HuH-7 (cell line): Measurements from ENCODE around the gene NHLRC1.

Experiments used
- DNase-seq: peaks from one replicate; pipeline ENCODE4 v3.0.0; 2011; ENCODE audit warnings: low spot score

The NHLRC1 gene

DNA sequence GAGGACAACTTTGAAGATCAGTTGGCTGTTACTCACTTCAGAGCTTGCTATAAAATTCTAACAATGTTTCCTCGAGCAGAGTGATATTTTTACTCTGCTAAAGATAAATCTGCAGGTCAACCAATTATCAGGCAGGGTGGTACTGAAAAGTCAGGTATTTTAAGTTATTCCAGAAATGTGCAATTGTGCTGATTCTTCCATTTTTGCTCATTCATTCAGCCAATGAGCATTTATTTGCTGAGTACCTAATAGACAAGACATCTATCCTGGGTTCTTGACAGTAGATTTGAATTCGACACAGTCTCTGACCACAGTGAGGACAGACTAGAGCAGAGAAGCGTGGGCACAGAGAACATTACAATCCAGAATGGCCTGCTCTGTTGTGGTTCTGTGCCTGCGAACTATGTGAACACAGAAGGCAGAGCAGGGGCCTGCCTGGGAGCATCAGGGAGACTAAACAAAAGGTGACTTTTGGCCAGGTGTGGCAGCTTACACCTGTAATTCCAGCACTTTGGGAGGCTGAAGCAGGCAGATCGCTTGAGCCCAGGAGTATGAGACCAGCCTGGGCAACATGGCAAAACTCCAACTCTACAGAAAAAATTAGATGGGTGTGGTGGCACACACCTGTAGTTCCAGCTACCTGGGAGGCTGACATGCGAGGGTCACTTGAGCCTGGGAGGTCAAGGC lies 17.6 kb upstream of the NHLRC1 start:
- DNase-seq, result no peak

DNA sequence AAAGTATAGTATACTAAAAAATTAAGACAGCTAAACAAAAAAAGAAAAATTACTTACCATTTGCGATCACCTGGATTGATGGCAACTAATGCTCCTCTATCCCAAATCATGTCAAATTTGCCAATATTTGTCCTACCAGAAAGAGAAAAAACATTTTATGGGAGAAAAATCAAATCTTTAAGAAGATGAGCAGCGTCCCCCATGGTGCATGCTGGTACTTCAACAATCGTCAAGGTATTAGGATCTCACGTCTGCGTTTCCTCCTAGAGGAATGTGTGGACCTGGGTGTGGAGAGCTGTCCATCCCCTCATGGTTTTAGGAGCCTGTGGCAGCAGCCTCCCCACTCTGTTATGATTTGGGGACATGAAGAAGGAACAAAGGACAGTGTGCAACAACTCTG lies 16.4 kb upstream of the NHLRC1 start:
- DNase-seq, result no peak

- DNase-seq, result no peak
Measured at GRCh38 chr6:18136260-18136659, 13.8 kb upstream of the NHLRC1 start.

GRCh38 chr6:18135171-18135570 lies 12.7 kb upstream of the NHLRC1 start:
- no peak for DNase-seq

DNA sequence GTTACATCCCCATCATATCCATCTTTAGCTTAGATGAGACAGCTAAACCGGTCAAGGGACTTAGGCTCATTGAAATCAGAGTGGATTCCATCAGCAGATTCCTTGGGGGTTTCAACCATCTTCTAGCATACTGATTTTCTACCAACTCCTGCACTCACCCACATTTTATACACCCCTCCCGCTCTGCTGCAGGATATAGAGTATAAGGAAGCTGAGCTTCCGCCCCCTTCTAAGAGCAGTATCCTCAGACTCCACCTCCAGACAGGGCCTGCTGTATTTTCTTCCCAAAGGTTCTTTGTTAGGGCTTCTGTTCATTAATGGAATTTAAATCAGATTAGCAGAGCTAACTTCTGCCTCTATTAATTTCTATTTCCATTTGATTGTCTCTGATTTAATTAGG lies 9.9 kb upstream of the NHLRC1 start:
- DNase-seq, result no peak

DNA sequence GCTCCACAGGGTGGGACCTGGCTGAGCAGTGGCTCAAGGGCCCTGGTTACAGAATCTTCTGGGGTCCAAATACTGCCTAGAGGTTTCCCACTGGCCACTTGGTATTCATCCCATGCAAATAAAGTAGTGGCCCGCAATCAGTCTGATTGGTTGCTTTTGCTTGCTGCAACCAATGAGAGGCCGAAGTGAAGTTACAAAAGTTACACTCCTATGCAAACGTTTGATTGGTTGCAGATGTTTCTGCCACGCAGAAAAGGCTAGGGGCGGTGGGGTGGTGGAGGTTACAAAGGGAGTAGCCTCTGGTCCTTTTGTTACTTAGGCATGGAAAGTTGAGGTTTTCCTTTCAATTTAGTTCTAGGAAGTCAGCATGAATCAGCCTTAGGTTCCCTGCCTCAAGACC lies 3.6 kb upstream of the NHLRC1 start:
- DNase-seq, result no peak

GRCh38 chr6:18121580-18122127 lies 823 bp downstream of the NHLRC1 start:
- no peak for DNase-seq

GRCh38 chr6:18119236-18119635 lies 3.2 kb downstream of the NHLRC1 start:
- DNase-seq, result no peak

DNA sequence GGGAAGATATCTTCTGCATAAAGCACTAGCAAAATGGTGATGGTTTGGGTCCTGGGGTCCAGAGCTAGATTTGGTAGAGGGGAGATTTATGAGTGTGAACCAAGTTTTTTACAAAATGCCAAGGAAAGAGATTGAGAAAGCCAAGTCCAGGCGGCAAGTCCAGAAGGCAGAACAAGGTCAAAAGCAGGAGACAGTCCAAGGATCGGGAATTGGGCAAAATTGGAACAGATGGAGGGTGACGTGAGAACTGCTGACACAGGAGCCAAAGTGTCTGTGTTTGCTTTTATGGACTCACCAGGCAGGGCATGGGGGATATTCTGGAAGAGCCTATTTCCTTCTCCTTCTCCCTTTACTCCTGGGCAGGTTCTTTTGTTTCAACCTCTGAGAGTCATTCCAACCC lies 4.1 kb downstream of the NHLRC1 start:
- DNase-seq, result no peak

DNA sequence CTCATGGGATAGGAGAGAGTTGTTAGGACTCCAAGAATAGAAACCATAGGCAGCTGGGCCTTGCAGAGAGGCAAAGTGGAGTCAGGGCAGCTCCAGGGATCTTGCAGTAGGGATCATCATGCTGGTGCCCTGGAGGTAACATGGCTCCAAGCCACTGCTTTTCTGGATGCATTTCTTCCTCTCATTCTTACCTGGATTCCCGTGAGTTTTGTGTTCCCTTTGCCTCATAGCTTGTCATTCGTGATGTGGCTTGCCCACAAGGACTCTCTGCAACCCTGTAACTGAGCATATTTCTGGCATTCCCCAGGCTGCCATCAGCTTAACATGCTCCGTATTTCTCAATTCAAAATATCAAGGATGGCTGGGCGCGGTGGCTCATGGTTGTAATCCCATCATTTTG lies 5.3 kb downstream of the NHLRC1 start:
- no peak for DNase-seq

GRCh38 chr6:18115356-18115755 lies 7.1 kb downstream of the NHLRC1 start:
- DNase-seq, result no peak

DNA sequence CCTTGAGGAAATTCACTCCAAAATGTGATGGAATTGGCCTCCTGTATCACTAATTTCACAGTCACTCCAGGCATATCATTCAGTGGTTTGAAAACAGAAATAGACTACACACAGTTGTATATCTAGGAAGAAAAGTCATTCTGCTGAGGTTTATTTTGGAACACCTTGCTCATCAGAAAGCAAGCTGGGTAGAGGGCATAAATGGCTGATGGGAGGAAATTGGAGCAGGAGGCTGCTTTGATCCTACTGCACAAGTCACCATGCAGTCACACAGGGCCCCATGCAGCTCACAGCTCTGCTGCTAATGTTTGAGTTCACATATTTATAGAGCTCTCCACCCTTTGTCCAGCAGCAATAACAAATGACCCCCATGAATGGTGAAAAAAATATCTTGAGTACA lies 12.3 kb downstream of the NHLRC1 start:
- no peak for DNase-seq

- DNase-seq, result no peak
Measured at GRCh38 chr6:18107061-18107460, 15.4 kb downstream of the NHLRC1 start.

DNA sequence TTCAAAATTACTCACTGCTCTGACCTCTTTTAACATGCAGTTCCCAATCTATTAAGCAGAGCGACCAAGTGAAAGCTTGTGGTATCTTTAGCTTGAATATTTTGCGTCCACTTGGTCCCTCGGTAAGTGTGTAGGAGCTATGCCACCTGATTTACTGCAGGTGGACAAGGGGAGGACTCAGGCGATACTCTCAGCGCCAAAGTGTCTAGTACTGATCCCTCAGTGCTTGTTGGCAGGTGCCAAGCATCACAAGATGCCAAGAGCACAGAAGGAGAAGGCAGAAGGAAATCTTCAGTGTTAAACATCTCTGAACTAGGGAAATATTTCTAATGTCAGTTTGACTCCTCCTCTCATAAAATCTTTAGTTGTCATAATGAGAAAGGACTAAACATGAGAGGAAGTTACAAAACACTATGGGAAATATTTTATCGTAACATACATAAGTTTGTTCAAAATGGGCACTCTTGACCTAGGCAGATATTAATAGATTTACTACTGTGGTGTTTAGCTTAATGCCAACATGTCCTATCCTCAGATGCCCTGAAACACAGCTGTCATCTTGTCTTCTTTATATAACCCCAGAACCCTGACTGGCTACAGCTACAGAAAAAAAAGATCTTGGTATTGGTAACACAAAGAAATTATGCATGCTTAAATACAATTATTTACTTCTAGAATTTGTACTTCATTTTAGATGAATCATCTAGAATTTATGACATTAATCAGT lies 19.5 kb downstream of the NHLRC1 start:
- no peak for DNase-seq

DNA sequence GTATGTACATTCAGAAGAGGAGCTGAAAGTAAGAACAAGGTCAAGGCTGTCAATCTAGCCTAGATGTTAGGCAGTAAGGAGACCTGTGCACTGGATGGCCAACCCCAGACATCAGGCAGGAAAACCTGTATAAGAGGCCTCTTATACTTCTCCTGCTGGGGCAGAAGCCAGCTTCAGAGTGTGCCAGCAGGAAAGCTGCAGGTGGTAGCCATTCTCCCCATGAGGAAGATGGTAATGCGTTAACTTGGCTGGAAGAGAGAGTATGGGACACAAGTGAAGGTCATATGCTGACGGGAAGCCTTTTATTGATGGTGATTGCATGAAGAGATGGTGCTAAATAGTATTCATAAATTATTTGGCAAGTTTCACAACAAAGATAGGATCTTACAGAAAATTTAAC lies 20.6 kb downstream of the NHLRC1 start:
- no peak for DNase-seq

DNA sequence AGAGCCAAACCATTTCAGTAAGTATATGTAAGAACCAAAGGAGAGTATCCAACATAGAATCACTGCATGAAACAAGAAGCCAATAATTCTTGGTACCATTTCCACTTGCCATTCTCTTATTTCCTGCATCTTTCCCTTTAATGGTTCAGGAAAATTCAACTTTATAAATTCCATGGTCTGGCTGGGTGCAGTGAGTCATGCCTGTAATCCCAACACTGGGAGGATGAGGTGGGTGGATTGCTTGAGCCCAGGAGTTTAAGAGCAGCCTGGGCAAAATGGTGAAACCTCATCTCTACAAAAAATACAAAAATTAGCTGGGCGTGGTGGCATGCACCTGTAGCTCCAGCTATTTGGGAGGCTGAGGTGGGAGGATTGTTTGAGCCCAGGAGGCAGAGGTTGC lies 21.2 kb downstream of the NHLRC1 start:
- no peak for DNase-seq

- DNase-seq, result no peak
Measured at GRCh38 chr6:18100296-18100695, 22.2 kb downstream of the NHLRC1 start.

- no peak for DNase-seq
Measured at GRCh38 chr6:18099511-18099910, 23.0 kb downstream of the NHLRC1 start.

- DNase-seq, result no peak
Measured at GRCh38 chr6:18096423-18096822, 26.1 kb downstream of the NHLRC1 start.

DNA sequence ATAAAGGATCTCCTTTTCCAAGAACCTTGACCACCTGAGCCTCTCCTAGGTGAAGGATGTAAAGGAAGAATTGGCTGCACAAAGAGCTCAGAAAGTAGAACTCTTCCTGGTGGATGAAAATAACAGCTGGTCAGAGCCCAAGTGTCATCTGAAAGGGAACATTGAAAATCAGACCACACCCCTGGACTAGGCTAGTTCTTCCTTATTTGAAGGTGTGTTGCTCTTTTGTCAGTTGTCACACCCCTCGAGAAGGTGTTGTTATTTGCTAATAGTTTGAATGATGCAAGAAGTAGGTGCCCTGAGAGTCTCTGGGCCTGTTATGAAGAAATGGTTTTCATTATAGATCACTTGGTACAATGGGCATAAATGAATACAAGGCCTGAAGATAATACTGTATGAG lies 31.1 kb downstream of the NHLRC1 start:
- no peak for DNase-seq

GRCh38 chr6:18090349-18090786 lies 32.1 kb downstream of the NHLRC1 start:
- DNase-seq, result no peak

DNA sequence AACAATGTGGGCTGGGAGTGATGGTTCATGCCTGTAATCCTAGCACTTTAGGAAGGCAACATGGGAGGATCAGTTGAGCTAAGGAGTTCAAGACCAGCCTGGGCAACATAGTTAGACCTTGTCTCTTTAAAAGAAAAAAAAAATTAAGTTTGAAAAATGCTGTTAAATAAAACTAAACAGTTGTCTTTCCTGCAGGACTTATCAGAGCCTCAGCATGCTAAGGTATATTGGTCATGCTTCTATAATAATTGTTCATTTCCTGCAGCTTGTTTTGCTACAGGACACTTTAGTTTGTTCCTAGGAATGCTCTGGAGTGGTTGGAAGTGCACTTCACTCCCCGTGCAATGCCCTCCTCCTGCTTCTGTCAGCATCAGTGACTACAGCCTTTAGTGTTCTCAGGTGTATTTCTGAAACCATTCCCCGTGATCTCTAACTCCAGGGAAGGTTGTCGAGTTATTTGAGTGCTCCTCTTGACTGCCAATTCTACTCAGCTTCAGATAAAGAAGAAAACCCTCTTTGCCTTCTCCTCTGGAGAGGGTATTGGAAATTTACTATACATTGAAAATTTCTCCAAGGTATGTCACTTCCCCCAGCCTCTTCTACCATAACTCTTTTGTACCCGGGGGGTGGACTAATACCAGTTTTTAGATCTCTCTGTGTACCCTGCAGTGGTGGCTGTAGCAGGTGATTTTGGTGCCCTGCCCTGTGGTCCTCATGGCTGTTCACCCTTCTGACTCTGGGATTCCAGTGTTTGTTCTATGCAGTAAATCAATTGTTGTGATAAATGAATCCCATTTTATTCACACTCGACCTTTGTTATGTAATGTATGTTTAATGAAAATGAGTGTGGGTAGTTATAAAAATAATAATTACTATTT lies 33.8 kb downstream of the NHLRC1 start:
- no peak for DNase-seq
